Non-pigmented ciliary epithelial cell (primary cell): ENCODE results near the gene RIMS1.

Experiments
- DNase-seq: peaks from one replicate; pipeline ENCODE4 v3.0.0-alpha.2; 2010; ENCODE audit warnings: low read depth

The RIMS1 gene

DNA sequence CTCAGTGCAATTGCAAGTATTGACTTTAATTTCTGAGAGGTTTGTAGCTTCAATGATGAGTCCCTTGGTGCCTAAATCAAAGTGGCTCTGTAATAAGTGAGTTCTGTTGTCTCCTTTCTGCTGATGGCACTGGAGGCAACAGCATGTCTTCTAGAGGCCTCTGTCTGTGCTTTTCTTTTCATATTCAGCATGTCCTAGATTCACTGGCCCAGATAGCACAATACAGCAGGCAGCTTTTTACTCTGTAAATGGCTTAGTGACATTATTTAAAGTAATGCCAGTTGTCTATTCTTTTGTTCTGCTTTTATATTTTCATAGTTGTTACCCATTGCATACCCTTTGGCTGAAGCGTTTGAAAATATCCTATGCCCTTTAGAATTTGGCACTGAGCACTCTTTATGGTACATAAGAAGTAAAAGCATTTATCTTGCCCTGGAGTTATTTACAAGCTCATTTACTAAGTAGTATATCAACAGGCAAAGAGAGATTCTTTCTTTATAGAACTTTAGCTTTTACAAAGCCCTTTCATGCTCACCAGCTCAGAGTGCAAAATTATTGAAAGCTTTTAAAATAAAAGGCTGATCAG is 464.0 kb downstream of the RIMS1 start:
- no peak for DNase-seq

DNA sequence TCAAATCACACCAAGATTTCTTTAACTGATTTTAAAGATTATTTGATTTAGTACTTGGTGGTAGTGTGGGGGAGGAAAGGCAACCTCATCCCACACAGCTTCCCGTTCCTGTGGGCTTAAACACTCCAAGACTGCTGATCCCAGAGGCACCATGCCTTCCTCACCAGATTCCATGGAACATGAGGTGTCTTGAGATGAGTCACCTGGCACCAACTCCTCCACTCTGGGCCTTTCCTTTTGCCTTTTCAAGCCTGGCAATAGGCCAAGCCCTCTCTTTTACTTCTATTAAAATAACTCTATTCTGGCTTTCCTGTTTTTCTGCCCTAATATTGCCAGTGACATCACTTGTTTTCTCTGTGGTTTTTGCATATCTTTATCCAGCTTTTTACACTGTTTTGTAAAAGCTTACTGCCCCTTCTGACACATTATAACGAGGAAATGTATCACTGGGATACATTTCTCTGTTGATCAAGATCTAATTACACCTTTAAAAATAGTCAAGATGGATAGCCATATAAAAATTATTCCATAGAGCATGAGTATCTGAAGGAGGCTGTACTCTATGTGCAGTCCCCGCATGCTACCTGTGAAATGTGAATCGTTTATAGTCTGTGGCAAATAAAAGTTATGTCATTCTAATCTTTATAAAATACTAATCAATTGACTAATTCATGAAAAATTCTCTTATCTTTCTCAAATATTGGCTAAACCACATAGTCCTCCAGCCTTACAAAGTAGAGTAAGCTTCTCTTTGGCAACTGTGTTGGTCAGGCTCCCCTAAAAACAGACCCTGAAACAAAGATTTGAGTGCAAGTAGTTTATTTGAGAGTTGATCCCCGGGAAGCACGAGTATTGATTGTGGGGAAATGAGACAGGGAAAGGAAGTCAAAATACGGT is 477.7 kb downstream of the RIMS1 start:
- DNase-seq = peak; percentile 92

DNA sequence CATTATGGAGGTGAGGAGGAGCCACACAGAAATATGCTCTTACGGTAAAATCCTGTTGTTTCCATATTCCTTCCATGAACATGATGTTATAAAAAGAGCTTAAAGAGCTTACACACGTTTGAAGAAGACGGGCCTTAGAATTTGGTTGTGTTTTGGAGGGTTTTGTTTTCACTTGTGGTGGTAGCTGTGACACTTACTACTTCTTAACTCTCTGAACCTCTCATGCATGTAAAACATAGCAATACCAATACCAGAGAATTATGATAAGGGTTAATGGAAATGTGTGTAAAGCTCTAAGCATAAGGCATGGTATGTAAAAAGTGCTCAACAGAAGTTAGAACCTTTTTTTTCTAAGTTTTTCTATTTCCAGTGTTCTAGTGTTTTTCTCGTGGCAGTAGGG is 479.4 kb downstream of the RIMS1 start:
- no peak for DNase-seq

DNA sequence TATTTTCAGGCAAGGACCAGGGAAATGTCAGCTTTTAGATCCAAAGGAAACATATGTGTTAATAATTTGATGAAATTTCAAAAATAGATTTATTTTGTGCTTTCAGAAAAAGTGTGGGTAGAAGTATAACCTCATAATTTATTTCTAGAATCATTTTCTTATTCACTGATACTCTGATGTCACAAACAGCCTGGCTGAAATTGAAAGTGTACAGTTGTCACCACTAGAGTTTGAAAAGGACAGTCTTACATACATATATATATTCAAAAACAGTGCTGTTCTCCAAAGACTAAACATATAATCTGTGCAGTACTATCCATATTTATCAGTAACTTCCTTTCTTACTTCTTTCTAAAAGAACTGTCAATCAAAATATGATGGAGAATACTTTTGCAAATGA is 481.1 kb downstream of the RIMS1 start:
- no peak for DNase-seq

DNA sequence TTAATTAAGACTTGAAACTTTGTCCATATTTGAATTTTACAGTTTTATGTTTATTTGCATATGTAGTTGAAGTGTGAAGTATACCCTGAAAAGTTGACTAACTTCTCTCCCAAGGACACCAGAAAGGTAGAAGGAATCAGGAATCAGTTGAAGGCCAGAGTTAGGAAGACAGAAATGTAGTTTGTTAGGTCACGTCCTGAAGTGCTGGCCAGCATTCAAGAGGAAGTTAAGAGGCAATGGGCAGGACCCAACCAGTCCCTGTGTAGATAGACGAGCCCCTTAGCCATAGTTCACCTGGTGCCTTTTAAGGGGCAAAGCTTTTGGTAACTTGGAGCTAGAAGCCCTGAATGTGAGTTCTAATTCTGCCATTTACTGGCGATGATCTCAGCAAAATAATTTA is 485.1 kb downstream of the RIMS1 start:
- DNase-seq = no peak

DNA sequence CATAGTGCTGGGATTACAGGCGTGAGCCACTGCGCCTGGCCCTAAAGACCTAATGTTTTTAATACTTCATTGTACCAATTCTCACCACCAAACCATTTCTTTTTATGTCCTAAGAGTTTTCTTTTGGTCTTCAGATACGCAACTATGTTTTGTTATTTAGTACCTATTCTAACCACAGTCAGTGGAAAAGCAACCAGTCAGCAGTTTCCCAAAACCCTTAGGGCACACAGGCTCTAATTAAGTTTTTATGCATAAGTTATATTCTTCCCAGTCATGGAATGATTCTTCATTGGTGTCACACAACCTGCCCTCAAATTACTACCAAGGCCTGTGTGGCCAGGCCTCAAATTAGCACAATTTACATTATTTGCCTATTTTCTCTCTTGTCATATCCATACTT is 487.8 kb downstream of the RIMS1 start:
- no peak for DNase-seq

DNA sequence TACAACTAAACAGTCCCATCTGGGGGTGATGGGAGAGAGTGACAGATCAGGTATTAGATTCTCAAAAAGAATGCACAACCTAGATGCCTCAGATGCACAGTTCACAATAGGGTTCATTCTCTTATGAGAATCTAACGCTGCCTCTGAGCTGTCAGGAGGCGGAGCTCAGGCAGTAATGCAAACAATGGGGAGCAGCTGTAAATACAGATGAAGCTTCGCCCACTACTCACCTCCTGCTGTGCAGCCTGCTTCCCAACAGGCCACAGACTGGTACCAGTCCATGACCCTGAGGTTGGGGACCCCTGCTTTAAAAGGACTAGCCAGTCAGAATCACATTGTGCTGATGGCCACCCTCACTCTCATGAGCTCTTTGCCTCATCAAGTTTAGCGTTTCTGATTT is 488.5 kb downstream of the RIMS1 start:
- no peak for DNase-seq

DNA sequence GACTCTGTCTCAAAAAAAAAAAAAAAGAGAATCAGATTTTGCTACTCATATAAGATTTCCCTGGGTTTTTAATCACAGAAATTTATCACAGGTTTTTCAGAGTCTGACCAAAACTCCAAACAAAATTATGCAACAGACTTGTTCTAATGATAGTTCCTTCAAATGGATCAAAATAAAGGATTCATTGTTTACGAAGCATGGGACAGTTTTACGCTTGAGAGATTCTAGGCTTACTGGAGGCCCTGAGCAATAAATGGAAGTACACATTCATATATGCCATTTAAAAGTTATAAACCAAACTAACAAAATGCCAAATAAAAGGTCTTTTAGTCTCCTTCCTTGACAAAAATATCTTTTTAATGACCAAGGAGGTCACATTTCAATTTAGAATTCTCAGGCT is 490.4 kb downstream of the RIMS1 start:
- no peak for DNase-seq

DNA sequence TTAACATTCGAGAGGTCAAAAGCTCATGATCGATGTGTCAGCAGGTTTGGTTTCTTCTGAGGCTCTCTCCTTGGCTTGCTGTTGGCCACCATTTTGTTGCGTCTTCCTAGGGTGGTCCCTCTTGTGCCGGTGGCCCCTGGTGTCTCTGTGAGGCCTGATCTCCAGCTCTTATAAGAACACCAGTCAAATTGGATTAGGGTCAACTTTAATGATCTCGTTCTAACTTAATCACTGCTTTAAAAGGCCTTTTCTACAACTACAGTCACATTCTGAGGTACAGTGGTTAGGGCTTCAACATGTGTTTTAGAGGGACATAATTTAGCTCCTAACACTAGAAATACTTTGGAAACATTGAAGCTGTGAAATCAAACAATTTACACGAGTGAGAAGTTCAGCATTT is 494.7 kb downstream of the RIMS1 start:
- no peak for DNase-seq

DNA sequence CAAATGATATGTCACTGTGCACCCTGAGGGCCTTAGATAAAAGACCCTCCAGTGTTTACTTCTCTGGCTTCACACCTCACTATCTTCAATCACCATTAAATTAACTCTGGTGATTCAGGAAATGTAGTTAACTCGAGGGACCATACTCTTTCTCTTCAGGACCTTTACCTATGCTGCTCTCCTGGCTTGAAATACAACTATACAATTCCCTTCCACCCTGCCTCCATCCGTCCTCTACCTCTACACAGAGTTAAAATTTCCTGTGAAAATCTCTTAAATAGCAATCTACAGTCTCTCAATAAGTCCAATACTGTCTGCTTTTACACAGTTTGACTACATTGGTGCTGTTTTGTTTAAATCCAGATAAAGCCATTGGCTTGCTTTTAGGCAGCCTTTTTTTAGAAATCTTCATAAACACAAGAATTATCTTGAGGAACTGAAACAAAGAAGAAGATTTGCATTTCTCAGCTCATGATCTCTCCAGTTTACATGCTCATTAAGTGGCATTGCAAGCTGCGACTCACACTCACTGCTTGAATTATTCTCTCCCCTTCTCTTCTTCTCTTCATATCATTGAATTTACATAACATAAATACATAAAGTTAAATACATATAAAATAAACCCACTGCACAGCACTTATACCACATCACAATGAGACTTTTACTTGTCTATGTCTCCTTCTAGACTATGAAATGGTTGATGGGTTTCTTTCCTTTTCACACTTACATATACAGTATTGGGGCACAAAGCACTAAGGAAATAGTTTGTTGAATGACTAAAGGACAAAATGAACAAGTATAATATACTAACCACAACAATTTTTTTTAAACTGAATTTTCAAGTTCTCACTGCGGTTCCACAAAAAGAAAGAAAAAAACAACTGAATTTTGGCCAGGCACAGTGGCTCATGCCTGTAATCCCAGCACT is 496.5 kb downstream of the RIMS1 start:
- no peak for DNase-seq

DNA sequence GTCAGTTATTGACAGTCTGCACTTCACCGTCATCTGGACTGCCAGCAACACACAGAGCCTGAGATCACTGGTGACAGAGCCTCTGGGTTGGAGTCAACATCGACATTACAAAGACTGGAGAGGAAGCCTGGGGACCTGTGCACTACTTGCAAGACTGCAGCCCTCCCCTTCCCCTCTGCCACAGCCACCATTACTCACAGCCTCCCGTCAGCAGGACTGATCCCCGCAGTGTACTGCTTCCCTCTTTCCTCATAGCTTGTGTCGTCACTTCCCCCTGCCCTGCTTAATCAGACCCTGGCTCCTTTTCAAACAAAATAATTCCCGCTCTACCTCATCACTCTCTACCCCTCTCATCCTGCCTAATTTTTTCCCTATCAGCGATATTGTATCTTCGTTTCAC is 500.0 kb downstream of the RIMS1 start:
- DNase-seq = no peak

DNA sequence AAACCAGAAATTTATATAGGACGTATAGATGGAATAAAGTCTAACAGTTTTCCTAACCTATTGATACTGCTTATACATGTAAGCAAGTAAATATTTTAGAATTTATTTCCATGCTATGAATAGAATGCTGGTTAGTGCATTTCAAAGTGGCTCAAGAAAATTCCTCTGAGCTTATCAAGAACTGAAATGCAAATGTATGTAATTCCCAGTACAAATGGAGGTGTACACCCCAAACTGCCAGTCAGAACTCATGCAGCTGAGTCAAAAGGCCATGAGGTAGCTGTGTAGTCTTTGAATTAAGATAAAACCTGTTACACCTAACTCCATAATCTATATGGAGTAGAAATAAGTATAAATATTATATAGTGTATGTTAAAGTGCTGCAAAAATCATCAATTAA is 503.3 kb downstream of the RIMS1 start:
- DNase-seq = no peak

DNA sequence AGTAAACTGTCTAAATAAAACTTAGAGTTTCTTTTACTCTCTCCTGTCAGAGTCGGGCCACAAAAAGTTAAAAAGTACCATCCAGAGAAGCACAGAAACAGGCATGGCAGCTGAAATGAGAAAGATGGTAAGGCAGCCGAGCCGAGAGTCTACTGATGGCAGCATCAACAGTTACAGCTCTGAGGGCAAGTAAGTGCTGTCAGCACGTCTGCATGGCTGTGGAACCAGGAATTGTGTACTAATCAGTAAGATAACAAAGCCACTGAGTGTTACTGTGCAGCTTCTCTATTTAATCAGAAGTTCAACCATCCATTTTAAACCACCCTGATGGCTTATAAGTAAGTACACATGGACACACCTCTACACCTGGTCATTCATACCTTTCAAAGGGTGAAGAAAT is 504.2 kb downstream of the RIMS1 start:
- DNase-seq = no peak

DNA sequence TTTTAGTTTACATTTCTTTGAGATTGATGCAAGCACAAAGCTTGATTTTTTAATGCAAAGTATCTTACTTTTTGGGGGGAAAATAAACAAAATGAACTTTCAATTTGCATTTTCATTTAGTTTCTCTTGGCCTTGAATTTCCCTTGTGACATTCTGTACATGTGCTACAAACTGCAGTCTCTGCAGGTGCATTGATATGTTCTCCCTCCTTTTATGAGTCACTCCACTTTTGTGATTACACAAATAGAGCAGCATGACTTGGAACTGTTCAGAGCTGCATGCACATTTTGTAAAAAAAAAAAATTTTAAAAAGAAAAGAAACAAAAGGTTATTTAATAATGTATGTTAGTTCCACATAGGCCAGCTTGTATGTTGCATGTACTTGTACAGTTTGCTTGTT is 515.5 kb downstream of the RIMS1 start:
- no peak for DNase-seq

DNA sequence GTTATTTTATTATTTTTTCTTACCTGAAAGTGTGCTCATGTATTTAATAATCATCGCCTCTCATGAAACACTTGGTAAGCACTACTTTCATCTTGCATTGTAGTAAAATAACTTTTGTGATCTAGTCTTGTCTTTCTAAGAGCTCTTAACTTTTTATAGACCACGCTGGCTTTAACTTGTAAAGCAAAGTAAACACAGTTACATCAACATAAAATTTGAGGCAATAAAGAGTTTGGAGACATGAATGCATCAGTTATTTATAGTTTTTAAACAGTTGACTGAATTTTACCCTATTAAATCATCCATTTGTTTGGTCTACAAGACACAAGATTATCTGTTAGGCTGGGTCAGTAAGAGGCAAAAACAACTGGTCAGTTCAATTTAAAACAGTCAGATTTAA is 517.1 kb downstream of the RIMS1 start:
- DNase-seq = no peak

DNA sequence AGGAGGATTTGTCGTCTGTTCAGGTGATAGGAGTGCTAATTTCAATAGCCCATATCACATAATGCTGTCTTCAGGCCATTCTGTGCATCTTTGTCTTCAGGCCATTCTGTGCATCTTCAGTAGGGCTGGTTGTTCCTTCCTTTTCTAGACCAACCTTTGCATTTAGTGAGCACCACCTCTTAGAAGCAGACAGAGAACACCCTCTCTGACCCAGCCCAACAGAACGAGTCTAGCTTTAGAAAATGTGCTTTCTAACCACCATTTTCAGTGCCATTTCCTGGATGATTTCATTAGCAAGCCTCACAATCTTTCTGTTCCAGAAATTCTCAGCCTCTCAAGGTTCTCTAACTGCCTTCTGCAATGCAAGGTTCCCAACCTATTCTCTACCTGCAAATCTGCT is 520.2 kb downstream of the RIMS1 start:
- DNase-seq = no peak

DNA sequence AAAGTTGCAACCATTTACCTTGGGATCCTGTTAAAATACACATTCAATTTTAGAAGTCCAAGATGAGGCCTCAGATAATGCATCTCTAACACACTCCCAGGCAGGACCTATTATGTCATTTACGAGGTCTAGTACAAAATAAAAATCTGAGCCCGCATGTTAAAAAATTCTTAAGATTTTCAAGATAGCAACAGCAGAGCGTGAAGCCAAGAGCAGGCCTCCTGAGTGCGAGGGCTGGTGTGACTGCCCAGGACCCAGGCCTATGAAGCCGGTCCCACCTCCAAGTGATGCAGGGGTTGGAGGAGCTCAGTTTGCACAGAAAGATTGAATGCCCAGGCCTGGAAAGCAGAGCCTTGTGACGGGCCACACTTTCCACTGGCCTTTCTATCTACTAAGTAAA is 524.4 kb downstream of the RIMS1 start:
- DNase-seq = no peak

DNA sequence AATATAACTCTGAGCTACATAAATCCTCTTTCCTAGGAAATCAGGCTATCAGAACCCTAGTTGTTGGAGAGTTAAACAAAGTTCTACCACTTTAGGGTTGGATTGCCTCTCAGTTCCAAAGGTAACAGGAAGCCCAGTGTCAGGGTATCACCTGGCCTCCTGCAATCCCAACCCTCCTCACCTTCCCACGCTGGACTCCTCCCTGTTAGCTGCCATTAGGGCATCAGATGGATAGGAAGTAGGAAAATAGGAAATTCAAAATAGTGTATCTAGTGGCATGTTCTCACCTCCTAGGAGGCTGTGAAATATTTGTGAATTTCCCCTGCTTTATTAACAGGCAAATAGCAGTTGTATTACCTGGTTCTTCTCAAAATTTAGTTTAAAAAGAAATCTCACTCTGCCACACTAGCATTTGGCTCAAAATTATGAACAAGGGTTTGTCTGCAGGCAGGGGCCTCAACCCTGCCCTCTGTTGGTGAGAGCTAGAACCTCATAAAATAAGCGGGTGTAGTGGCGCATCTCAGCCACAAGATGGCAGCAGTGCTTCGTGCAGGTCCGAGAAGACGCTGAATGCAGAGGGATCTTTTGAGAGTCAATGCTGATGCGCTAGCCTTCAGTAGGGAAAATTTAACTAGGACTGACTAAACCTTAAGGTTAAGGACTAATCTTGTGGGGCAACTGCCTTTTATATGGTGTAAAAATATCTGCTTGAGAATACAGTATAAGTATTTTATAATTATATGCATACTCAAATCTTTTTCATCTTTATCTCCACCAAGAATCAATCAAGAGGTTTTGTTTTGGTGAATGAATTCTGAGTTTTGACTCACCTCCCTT is 525.7 kb downstream of the RIMS1 start:
- DNase-seq = peak; percentile 36

DNA sequence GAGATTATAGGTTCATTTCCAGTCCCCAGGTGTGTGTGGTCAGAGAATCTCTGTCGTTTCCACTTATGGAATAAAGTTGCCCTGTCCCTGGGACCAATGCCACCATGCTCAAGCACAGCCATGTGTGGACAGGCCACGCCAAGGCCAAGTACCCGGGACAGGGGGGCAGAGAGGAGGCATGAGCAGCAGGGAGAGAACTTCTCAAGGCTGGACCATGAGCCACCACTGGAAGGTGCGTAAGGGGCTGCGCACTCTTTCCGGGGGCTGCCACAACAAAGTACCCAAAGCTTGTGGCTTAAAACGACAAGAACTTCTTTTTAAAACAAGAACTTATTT is 526.3 kb downstream of the RIMS1 start:
- no peak for DNase-seq

DNA sequence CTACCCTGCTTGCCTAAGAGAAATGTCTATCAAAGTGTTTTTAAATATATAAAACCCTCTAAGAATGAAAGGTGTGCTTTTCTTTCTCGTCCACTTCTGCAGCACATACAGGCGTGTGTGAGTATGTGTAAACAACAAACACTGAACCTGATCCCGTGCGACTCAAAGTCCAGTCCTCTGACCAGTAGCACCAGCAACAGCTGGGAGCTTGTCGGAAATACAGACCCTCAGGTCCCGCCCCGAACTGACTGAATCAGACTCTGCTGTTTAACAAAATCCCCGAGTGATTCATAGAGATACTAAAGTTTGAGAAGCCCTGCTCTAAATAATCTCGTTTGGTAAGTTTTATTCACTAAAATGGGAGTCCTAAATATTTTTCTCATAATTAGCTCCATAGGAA is 527.5 kb downstream of the RIMS1 start:
- no peak for DNase-seq

DNA sequence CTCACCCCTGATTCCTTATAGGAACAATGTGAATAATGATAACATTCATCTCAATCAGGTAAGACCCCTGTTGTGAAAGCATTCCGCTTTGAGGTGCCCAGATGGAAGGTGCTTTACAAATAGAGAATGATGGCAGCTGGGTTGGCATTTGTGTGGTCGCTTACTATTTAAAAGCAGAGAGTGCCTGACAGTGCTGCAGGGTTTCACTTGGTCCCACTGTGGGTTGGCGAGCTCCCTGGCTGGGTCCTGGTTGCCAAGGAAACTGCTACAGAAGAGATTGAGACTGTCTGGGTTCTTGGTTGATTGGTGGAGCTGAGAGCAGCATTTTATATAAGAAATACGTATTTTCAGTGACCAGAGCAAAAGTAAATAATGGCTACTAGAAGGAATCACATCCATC is 528.3 kb downstream of the RIMS1 start:
- no peak for DNase-seq
